Endodermal cell (in vitro differentiated cells): Measurements from ENCODE around the gene KRT25. TPM values are rescaled to one million over a fixed set of nuclear protein-coding genes. Genes with fewer than 3 reads are reported as not detected.

Source experiments
- DNase-seq: peaks from one replicate; pipeline ENCODE4 v3.0.0-alpha.2; 2017
- H3K27ac ChIP-seq: 2 replicates; pipeline ENCODE4 v1.5.1; 2013; ENCODE audit warnings: mild to moderate bottlenecking, low read depth, low read length, moderate library complexity
- H3K27me3 ChIP-seq: 2 replicates; pipeline ENCODE4 v1.6.1; 2013; ENCODE audit warnings: mild to moderate bottlenecking, low read length, moderate library complexity; ENCODE audit not compliant: insufficient read depth, control insufficient read depth, poor library complexity, severe bottlenecking
- H3K36me3 ChIP-seq: 2 replicates; pipeline ENCODE4 v1.7.0; 2013; ENCODE audit warnings: mild to moderate bottlenecking, low read length, moderate library complexity; ENCODE audit not compliant: control insufficient read depth, insufficient read depth
- H3K4me1 ChIP-seq: one replicate; pipeline ENCODE4 v1.7.0; 2013; ENCODE audit warnings: low read length; ENCODE audit not compliant: control insufficient read depth, insufficient read depth
- H3K4me3 ChIP-seq: 2 replicates; pipeline ENCODE4 v1.5.1; 2013; ENCODE audit warnings: mild to moderate bottlenecking, low read length, moderate library complexity
- H3K9ac ChIP-seq: 2 replicates; pipeline ENCODE4 v1.6.1; 2013; ENCODE audit warnings: mild to moderate bottlenecking, low read length, moderate library complexity; ENCODE audit not compliant: poor library complexity, severe bottlenecking; ENCODE audit errors: extremely low read depth
- H3K9me3 ChIP-seq: 2 replicates; pipeline ENCODE4 v1.6.1; 2013; ENCODE audit warnings: mild to moderate bottlenecking, low read length, moderate library complexity; ENCODE audit not compliant: control insufficient read depth
- H3K27ac Mint-ChIP-seq: 2 replicates; pipeline ENCODE4 v1.8.0; 2020; ENCODE audit warnings: mixed read lengths
- H3K27me3 Mint-ChIP-seq: 2 replicates; pipeline ENCODE4 v1.8.0; 2021; ENCODE audit warnings: mild to moderate bottlenecking, mixed read lengths; ENCODE audit not compliant: insufficient read depth
- H3K36me3 Mint-ChIP-seq: 2 replicates; pipeline ENCODE4 v1.8.0; 2020; ENCODE audit warnings: low read depth, mixed read lengths
- H3K4me1 Mint-ChIP-seq: 2 replicates; pipeline ENCODE4 v1.8.0; 2020; ENCODE audit warnings: mixed read lengths
- H3K4me3 Mint-ChIP-seq: 2 replicates; pipeline ENCODE4 v1.8.0; 2020; ENCODE audit warnings: mild to moderate bottlenecking, moderate library complexity, mixed read lengths
- H3K9me3 Mint-ChIP-seq: 2 replicates; pipeline ENCODE4 v1.8.0; 2020; ENCODE audit warnings: mild to moderate bottlenecking, mixed read lengths
- CTCF ChIP-seq: fragments of 200-600 bp; sonication (generic); conservative IDR thresholded peaks from 2 replicates; pipeline ENCODE4 v1.5.0; 2021; ENCODE audit warnings: antibody characterized with exemption, mild to moderate bottlenecking
- WGBS, 2 experiments: methylation state at CpG; one replicate each; pipeline versions ENCODE4 v1.1.5 to v1.1.7; 2013; ENCODE audit warnings: missing lambda C conversion rate in 2 of 2, mixed read lengths in 1 of 2; ENCODE audit not compliant: insufficient coverage in 1 of 2, insufficient read length in 1 of 2; 5-methylcytosine and 5-hydroxymethylcytosine counted together
- total RNA-seq, 2 donors: library from RNA; stranded (reverse); fragmentation: NEBNext Ultra II Directional in 1 of 2; extraction: Animal tissue kit (Norgen Biotek cat#: 25700) in 1 of 2; gene quantifications; 2 replicates in 1 of 2; 3 replicates in 1 of 2; pipeline ENCODE4 v1.2.1, GENCODE V29; 2021

KRT25 gene
- total RNA-seq, 2 donors from 2014 or later, result not detected

DNA sequence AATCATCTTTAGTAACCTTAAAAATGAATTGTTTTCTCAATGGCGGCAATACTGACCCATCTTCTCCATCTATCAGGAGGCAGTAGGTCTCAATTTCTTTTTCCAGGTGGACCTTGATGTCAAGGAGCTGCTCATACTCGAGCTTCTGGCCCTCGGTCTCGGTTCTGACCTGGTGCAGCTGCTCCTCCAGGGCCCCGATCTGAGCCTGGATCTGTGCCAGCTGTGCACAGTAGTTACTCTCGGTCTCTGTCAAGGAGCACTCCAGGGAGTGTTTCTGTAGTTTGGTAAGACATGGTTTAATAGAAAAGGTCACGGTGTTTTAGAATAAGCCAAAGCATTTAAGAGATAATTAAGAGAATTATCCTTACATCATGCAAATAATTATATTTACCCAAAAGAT lies 22.3 kb upstream of the KRT25 start:
- H3K36me3 ChIP-seq, result no peaks in the 10 kb centered on the region
- 82 to 94% methylated on average over 3 to 7 of the region's 7 CpGs for WGBS, 2 experiments
- H3K27ac Mint-ChIP-seq, result no peak overlapping the region
- H3K9ac ChIP-seq, result no peak overlapping the region
- TF ChIP-seq CTCF, result no peak
- H3K4me3 ChIP-seq, result no peak overlapping the region
- no peaks in the 10 kb centered on the region for H3K36me3 Mint-ChIP-seq
- H3K4me3 Mint-ChIP-seq, result no peak overlapping the region
- no peak overlapping the region for H3K27ac ChIP-seq
- no peaks in the 10 kb centered on the region for H3K4me1 Mint-ChIP-seq
- no peak for DNase-seq
- H3K9me3 Mint-ChIP-seq, result peaks cover 4% of the 10 kb centered on the region
- peaks cover 8% of the 10 kb centered on the region for H3K27me3 ChIP-seq
- no peaks in the 10 kb centered on the region for H3K4me1 ChIP-seq
- H3K9me3 ChIP-seq, result no peaks in the 10 kb centered on the region
- peaks cover 38% of the 10 kb centered on the region for H3K27me3 Mint-ChIP-seq

GRCh38 chr17:40775945-40776344 lies 20.8 kb upstream of the KRT25 start:
- Histone ChIP-seq H3K27ac (no peak overlapping the region), H3K36me3 (no peaks in the 10 kb centered on the region), H3K9me3 (no peaks in the 10 kb centered on the region), H3K4me3 (no peak overlapping the region), H3K27me3 (peaks cover 8% of the 10 kb centered on the region), H3K9ac (no peak overlapping the region), H3K4me1 (no peaks in the 10 kb centered on the region)
- Mint-ChIP-seq H3K27me3 (peaks cover 40% of the 10 kb centered on the region), H3K36me3 (no peaks in the 10 kb centered on the region), H3K4me1 (no peaks in the 10 kb centered on the region), H3K27ac (no peak overlapping the region), H3K9me3 (peaks cover 4% of the 10 kb centered on the region), H3K4me3 (no peak overlapping the region)
- TF ChIP-seq CTCF, result no peak
- DNase-seq, result no peak
- 96 to 99% methylated on average over 4 of the region's 4 CpGs for WGBS, 2 experiments

- no peaks in the 10 kb centered on the region for H3K4me1 ChIP-seq
- no peak for TF ChIP-seq CTCF
- H3K9ac ChIP-seq, result no peak within 1 kb of the TSS
- H3K27me3 Mint-ChIP-seq, result peaks cover 14% of the 10 kb centered on the region
- H3K4me1 Mint-ChIP-seq, result peaks cover 4% of the 10 kb centered on the region
- H3K27ac Mint-ChIP-seq, result no peak within 1 kb of the TSS
- WGBS, 2 experiments, result 89% methylated on average over 3 of the region's 3 CpGs; no CpG with 5 or more reads in 1 of the 2 experiments
- H3K4me3 Mint-ChIP-seq, result no peak within 1 kb of the TSS
- no peaks in the 10 kb centered on the region for H3K36me3 Mint-ChIP-seq
- H3K27ac ChIP-seq, result no peak within 1 kb of the TSS
- H3K27me3 ChIP-seq, result no peaks in the 10 kb centered on the region
- DNase-seq, result no peak
- no peaks in the 10 kb centered on the region for H3K9me3 ChIP-seq
- no peaks in the 10 kb centered on the region for H3K36me3 ChIP-seq
- H3K4me3 ChIP-seq, result no peak within 1 kb of the TSS
- H3K9me3 Mint-ChIP-seq, result no peaks in the 10 kb centered on the region
These were observed 17.0 kb upstream of the KRT25 start, which contains the start of gene KRT26 for GRCh38 chr17:40772101-40772500. Gene KRT26 (minus strand): TSS chr17:40772201. CDS start chr17:40772113, 88 bp downstream.
